ENCODE measurements around the gene KCP.

DNA sequence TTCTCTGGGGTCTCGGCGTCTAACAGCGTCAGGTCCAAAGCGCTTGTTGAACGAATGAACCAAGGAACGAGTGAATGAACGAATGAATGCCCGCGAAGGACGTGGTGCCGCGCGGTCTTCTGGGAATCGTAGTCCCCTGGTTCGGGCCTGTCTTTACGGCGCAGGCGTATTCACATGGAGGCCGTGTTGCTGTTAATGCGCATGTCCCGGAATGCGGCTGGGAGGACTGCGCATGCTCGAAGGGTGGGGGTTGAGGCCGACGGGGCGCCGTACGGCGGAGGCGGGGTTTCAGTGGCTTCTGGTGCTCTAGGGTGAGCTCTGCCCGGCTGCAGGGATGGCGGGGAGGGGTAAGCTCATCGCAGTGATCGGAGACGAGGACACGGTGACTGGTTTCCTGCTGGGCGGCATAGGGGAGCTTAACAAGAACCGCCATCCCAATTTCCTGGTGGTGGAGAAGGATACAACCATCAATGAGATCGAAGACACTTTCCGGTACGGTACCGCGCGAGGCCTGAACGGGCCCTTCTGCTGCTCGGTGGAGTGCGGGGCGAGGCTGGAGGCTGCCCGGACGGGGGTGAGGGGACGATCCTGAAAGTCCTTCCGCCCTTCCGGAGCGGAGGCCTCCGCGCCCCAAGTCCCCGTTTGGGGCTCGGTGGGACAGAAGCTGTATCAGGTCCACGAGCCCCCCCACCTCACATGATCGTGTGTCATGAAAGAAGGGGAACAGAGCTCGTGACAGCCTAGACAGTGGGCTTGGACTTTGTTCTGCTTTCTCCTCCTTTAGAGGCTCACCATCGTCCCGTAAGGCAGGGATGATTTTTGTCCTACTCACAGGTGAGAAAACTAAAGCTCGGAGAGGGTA is 47.7 kb downstream of the KCP start, which contains the start of gene ATP6V1F:
- TF ChIP-seq CREM (CRISPR knock-in tag; IDR thresholded peaks at IDR 0.05): no peak
- no peak for TF ChIP-seq JUN (CRISPR knock-in tag; IDR thresholded peaks at IDR 0.05)
